Ovary (tissue), 9 donors: ENCODE results near the gene DNMT1. TPM values are rescaled to one million over a fixed set of nuclear protein-coding genes. Genes with fewer than 3 reads are reported as not detected.

Experiments
- DNase-seq, 5 donors: peaks; one replicate each; pipeline ENCODE4 v3.0.0-alpha.2; 2019 to 2020
- H3K27ac ChIP-seq, 2 donors: fragments of 200-600 bp; one replicate each; pipeline versions ENCODE4 v1.5.1 to v1.8.0; 2019 to 2022
- H3K27me3 ChIP-seq: fragments of 200-600 bp; one replicate; pipeline ENCODE4 v1.8.0; 2022
- H3K36me3 ChIP-seq: fragments of 200-600 bp; sonication (generic); one replicate; pipeline ENCODE4 v1.5.1; 2019
- H3K4me1 ChIP-seq: one replicate; pipeline ENCODE4 v1.8.1; 2013; ENCODE audit warnings: mild to moderate bottlenecking, moderate library complexity; ENCODE audit not compliant: insufficient read depth
- H3K4me3 ChIP-seq: fragments of 200-600 bp; sonication (generic); one replicate; pipeline ENCODE4 v1.5.1; 2017
- H3K9me3 ChIP-seq, 2 donors: fragments of 200-600 bp in 1 of 2; sonication (generic) in 1 of 2; one replicate each; pipeline versions ENCODE4 v1.5.1 to v1.8.1; 2013 to 2019; ENCODE audit warnings: mild to moderate bottlenecking in 1 of 2, moderate library complexity in 1 of 2
- EP300 ChIP-seq: sonication (generic); formaldehyde crosslinking; IDR thresholded peaks from one replicate; pipeline ENCODE4 v1.6.1; 2017; ENCODE audit warnings: antibody characterized with exemption
- POLR2A ChIP-seq: fragments of 450-650 bp; IDR thresholded peaks from one replicate; pipeline ENCODE4 v1.6.1; 2017; ENCODE audit warnings: antibody characterized with exemption, mild to moderate bottlenecking, moderate library complexity
- WGBS, 3 donors: extraction: QIAGEN DNeasy Blood & Tissue Kit in 1 of 3; methylation state at CpG; one replicate each; pipeline versions ENCODE4 v1.1.5 to v1.1.7; 2013 to 2017; 5-methylcytosine and 5-hydroxymethylcytosine counted together
- intact Hi-C, 4 donors: fragments of 100-400 bp; cut with DNase I; formaldehyde crosslinking; loops; one replicate each; pipeline versions ENCODE4 v1.11.0 to v1.15.1; 2022 to 2023
- polyA plus RNA-seq, 2 donors: library from polyadenylated mRNA; stranded (reverse); fragments of 200-250 nt in 1 of 2; fragments of 350-450 nt in 1 of 2; fragmentation: Illumina TruSeq in 1 of 2; extraction: RNeasy Lipid Tissue Mini Kit (QIAGEN cat#74804) in 1 of 2; gene quantifications; one replicate each; pipeline ENCODE4 v1.2.3, GENCODE V29; 2013 to 2014
- total RNA-seq, 7 donors: library from RNA; depleted of rRNA in 2 of 7; stranded (reverse); fragments of >200 nt in 2 of 7; fragmentation: NEBNext Ultra II Directional in 3 of 7; extraction: Animal tissue kit (Norgen Biotek cat#: 25700) in 3 of 7; gene quantifications; one replicate each; pipeline versions ENCODE4 v1.1.0 to v1.2.4, GENCODE V29; 2016 to 2023
- TF ChIP-seq, protein P1 (sequence below), 3 donors: fragments of 450-650 bp in 2 of 3; fragments of 200-600 bp in 1 of 3; IDR thresholded peaks; one replicate each; pipeline versions ENCODE4 v1.5.1 to v1.8.0; 2016 to 2022; ENCODE audit warnings: antibody characterized with exemption in 3 of 3, mild to moderate bottlenecking in 1 of 3
- donor health status: DM: no; HTN: no; CAD: no; lungs with moderate emphysema.
- donor health status: DM: no; HTN: no; CAD: no.
- donor health status: Bipolar disorder and iron deficiency.
- donor health status: DM: yes; HTN: yes; CAD: no.
- donor health status: DM: no; HTN: no; CAD: no.
- donor health status: DM: yes; HTN: yes; CAD: no.

DNMT1 gene
- total and polyA plus RNA-seq, 9 donors: 19.8 to 74.2 (median 41.8) TPM

DNA sequence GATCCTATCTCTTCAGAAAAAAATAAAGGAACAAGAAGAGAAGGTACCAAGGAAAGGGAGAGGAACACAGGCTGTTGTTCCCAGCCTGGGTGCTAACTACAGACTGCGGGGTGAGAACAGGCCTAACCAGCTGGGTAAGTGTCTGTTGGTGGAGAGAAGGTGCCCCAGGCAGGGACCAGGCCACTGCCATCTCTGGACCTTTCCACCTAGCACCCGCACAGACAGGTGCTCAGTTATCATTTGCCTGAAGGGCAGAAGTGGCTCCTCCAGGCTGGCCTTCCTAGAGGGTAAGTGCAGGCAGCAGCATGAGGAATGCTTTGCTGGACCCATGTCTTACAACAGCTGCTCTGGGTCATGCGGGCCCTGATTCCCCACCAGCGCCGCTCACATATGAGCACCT is 10.1 kb downstream of the DNMT1 start:
- TF ChIP-seq, protein P1, sequence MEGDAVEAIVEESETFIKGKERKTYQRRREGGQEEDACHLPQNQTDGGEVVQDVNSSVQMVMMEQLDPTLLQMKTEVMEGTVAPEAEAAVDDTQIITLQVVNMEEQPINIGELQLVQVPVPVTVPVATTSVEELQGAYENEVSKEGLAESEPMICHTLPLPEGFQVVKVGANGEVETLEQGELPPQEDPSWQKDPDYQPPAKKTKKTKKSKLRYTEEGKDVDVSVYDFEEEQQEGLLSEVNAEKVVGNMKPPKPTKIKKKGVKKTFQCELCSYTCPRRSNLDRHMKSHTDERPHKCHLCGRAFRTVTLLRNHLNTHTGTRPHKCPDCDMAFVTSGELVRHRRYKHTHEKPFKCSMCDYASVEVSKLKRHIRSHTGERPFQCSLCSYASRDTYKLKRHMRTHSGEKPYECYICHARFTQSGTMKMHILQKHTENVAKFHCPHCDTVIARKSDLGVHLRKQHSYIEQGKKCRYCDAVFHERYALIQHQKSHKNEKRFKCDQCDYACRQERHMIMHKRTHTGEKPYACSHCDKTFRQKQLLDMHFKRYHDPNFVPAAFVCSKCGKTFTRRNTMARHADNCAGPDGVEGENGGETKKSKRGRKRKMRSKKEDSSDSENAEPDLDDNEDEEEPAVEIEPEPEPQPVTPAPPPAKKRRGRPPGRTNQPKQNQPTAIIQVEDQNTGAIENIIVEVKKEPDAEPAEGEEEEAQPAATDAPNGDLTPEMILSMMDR (IDR thresholded peaks at IDR 0.05): no peak
- TF ChIP-seq EP300: no peak
- no peak for TF ChIP-seq POLR2A
- no peak overlapping the region for H3K27ac ChIP-seq

DNA sequence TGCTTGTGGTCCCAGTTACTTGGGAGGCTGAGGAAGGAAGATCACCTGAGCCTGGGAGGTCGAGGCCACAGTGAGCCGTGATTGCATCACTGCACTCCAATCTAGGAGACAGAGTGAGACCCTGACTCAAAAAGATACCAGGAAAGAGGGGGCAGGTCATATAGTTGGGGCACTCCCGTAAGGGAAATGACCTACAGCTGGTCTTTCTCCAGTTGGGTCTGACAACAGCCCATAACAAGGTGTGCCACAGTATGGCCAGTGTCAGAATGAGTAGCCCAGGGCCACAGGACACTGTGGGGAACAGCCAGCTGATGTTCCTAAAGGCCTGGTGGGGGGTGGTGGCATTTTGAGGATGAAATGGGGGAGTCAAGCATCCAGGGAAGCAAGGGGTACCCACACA is 10.8 kb downstream of the DNMT1 start:
- H3K27ac ChIP-seq: no peak overlapping the region
- no peak for TF ChIP-seq POLR2A
- no peak for TF ChIP-seq EP300
- TF ChIP-seq, protein P1 (IDR thresholded peaks at IDR 0.05): no peak
- no peak overlapping the region for H3K4me3 ChIP-seq
- intact Hi-C loops: no loop called here
- no peaks in the 10 kb centered on the region for H3K36me3 ChIP-seq
- no peaks in the 10 kb centered on the region for H3K27me3 ChIP-seq
- DNase-seq: no peak
- no peaks in the 10 kb centered on the region for H3K4me1 ChIP-seq
- 79 to 88% (median 85%) methylated on average over 3 of the region's 3 CpGs for WGBS, 3 donors
- H3K9me3 ChIP-seq: no peaks in the 10 kb centered on the region

More for the DNA sequence above, 10.1 kb downstream of the DNMT1 start:
- 88 to 97% (median 90%) methylated on average over 5 of the region's 5 CpGs for WGBS, 3 donors
- no peaks in the 10 kb centered on the region for H3K9me3 ChIP-seq
- no peaks in the 10 kb centered on the region for H3K36me3 ChIP-seq
- no peaks in the 10 kb centered on the region for H3K27me3 ChIP-seq
- intact Hi-C loops: no loop called here
- no peak for DNase-seq
- H3K4me1 ChIP-seq: no peaks in the 10 kb centered on the region
- H3K4me3 ChIP-seq: no peak overlapping the region

DNA sequence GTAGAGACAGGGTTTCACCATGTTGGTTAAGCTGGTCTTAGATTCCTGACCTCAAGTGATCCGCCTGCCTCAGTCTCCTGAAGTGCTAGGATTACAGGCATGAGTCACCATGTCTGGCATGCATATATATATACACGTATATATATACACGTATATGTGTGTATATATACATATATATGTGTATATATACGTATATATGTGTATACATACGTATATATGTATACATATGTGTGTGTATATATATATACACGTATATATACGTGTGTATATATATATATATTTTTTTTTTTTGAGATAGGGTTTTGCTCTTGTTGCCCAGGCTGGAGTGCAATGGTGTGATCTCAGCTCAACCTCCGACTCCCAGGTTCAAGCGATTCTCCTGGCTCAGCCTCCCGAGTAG is 11.9 kb downstream of the DNMT1 start:
- H3K9me3 ChIP-seq: no peaks in the 10 kb centered on the region
- no peak overlapping the region for H3K27ac ChIP-seq
- intact Hi-C loops: no loop called here
- 85 to 87% (median 87%) methylated on average over 10 of the region's 10 CpGs for WGBS, 3 donors
- TF ChIP-seq, protein P1 (IDR thresholded peaks at IDR 0.05): no peak
- TF ChIP-seq EP300 (no peak), POLR2A (no peak)
- H3K4me1 ChIP-seq: no peaks in the 10 kb centered on the region
- H3K27me3 ChIP-seq: no peaks in the 10 kb centered on the region
- H3K36me3 ChIP-seq: no peaks in the 10 kb centered on the region
- DNase-seq: no peak
- H3K4me3 ChIP-seq: no peak overlapping the region

DNA sequence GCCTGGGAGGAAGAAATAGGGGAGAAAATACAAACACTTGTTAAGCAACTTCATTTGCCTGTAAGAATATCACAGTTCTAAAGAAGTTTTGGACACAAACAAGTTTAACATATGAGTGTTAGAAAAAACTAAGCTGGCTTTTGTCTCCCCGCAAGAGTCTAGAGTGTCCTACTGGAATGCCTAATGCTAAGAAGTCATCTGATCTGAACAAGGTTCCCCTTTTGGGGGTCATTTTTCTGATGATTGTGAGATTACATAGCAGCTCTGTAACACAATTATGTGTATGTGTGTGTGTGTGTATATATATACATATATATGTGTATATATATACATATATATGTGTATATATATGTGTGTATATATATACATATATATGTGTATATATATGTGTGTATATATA is 12.7 kb downstream of the DNMT1 start:
- intact Hi-C loops: no loop called here
- DNase-seq: no peak
- TF ChIP-seq EP300 (no peak), POLR2A (no peak)
- TF ChIP-seq, protein P1 (IDR thresholded peaks at IDR 0.05): no peak
- Histone ChIP-seq H3K27me3 (no peaks in the 10 kb centered on the region), H3K9me3 (no peaks in the 10 kb centered on the region), H3K4me1 (no peaks in the 10 kb centered on the region), H3K4me3 (no peak overlapping the region), H3K27ac (no peak overlapping the region), H3K36me3 (no peaks in the 10 kb centered on the region)
- WGBS, 3 donors: 39 to 97% (median 97%) methylated on average over 1 of the region's 1 CpG
